Progenitor cell of endocrine pancreas (in vitro differentiated cells): ENCODE results near the gene CABS1. TPM values are rescaled to one million over a fixed set of nuclear protein-coding genes. Genes with fewer than 3 reads are reported as not detected.

Experiments
- DNase-seq: peaks from one replicate; pipeline ENCODE4 v3.0.0; 2021; ENCODE audit warnings: low spot score; ENCODE audit not compliant: unreplicated experiment
- H3K27ac Mint-ChIP-seq: 2 replicates; pipeline ENCODE4 v1.8.0; 2021; ENCODE audit warnings: mild to moderate bottlenecking, moderate library complexity, mixed read lengths
- H3K27me3 Mint-ChIP-seq: 2 replicates; pipeline ENCODE4 v1.8.0; 2021; ENCODE audit warnings: mixed read lengths
- H3K36me3 Mint-ChIP-seq: 2 replicates; pipeline ENCODE4 v1.8.0; 2022; ENCODE audit warnings: mixed read lengths; ENCODE audit not compliant: insufficient read depth
- H3K4me1 Mint-ChIP-seq: 2 replicates; pipeline ENCODE4 v1.8.0; 2021; ENCODE audit warnings: low read depth, mixed read lengths
- H3K4me3 Mint-ChIP-seq: 2 replicates; pipeline ENCODE4 v1.8.0; 2021; ENCODE audit warnings: low read depth, mild to moderate bottlenecking, moderate library complexity, mixed read lengths
- H3K9me3 Mint-ChIP-seq: 2 replicates; pipeline ENCODE4 v1.8.0; 2021; ENCODE audit warnings: low read depth, mixed read lengths
- CTCF ChIP-seq: fragments of 200-600 bp; sonication (generic); IDR thresholded peaks from one replicate; pipeline ENCODE4 v1.5.0; 2021; ENCODE audit warnings: antibody characterized with exemption, mild to moderate bottlenecking; ENCODE audit not compliant: unreplicated experiment
- total RNA-seq: library from RNA; stranded (reverse); gene quantifications from 2 replicates; pipeline ENCODE4 v1.2.1, GENCODE V29; 2021

The CABS1 gene
- total RNA-seq, 1 donor from 2014 or later: not detected

- no peak overlapping the region for H3K4me3 Mint-ChIP-seq
- H3K4me1 Mint-ChIP-seq: no peaks in the 10 kb centered on the region
- no peak for DNase-seq
- no peak for TF ChIP-seq CTCF
- no peak overlapping the region for H3K27ac Mint-ChIP-seq
- no peaks in the 10 kb centered on the region for H3K9me3 Mint-ChIP-seq
- H3K36me3 Mint-ChIP-seq: no peaks in the 10 kb centered on the region
- no peaks in the 10 kb centered on the region for H3K27me3 Mint-ChIP-seq
These were observed 21.4 kb downstream of the CABS1 start for GRCh38 chr4:70356185-70356584.

- DNase-seq: no peak
- Mint-ChIP-seq H3K36me3 (no peaks in the 10 kb centered on the region), H3K4me3 (no peak overlapping the region), H3K9me3 (no peaks in the 10 kb centered on the region), H3K27me3 (no peaks in the 10 kb centered on the region), H3K4me1 (no peaks in the 10 kb centered on the region), H3K27ac (no peak overlapping the region)
- TF ChIP-seq CTCF: no peak
These were observed 24.4 kb downstream of the CABS1 start for GRCh38 chr4:70359115-70359661.

DNA sequence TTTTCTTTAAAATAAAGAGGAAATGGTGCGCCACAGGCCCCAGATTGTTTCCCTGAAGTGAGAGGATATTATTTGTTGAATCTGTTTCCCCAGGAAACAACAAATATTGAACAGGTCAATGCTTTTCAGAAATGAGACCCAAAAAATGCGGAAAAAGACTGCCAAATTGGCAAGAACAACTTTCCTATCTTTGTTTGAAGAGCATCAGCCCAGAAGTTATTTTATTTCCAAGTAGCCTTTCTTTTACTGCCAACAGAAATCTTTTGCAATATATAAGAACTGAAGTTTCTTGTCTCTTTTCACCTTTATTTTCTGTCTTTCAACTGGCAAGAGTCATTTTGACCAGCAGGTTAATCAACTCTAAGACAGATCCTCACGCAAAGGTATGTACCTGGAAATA, 25.7 kb downstream of the CABS1 start, which contains the start of gene SMR3A:
SMR3A (plus strand) TSS at position 301 of the 400 bp plus-strand sequence. CDS start 1,356 bp downstream, outside the sequence.
- no peak for TF ChIP-seq CTCF
- no peaks in the 10 kb centered on the region for H3K36me3 Mint-ChIP-seq
- H3K4me3 Mint-ChIP-seq: no peak within 1 kb of the TSS
- no peaks in the 10 kb centered on the region for H3K9me3 Mint-ChIP-seq
- H3K27ac Mint-ChIP-seq: no peak within 1 kb of the TSS
- no peak for DNase-seq
- no peaks in the 10 kb centered on the region for H3K27me3 Mint-ChIP-seq
- H3K4me1 Mint-ChIP-seq: no peaks in the 10 kb centered on the region

GRCh38 chr4:70364002-70364401, 29.2 kb downstream of the CABS1 start:
- H3K4me1 Mint-ChIP-seq: no peaks in the 10 kb centered on the region
- H3K27me3 Mint-ChIP-seq: no peaks in the 10 kb centered on the region
- no peak overlapping the region for H3K4me3 Mint-ChIP-seq
- no peak for DNase-seq
- TF ChIP-seq CTCF: no peak
- H3K27ac Mint-ChIP-seq: no peak overlapping the region
- no peaks in the 10 kb centered on the region for H3K9me3 Mint-ChIP-seq
- H3K36me3 Mint-ChIP-seq: no peaks in the 10 kb centered on the region

DNA sequence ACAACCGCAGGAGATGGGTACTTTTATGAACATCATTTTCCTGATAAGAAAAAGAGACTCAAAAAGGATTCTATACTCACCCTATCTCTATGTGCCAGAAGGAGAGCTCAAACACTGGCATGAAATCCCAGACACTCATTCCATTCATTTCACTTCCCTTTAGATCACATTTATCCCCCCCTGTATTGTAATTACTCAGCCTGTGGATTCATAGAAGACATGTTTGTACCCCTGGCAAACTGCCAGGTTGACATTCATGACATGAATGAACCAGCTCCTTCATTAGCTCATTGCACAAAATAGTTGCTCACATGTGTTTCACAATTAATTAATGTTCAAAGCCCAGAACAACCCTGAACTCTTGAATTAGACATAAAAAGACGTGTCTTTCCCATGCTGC, 30.7 kb downstream of the CABS1 start:
- no peaks in the 10 kb centered on the region for H3K27me3 Mint-ChIP-seq
- H3K9me3 Mint-ChIP-seq: no peaks in the 10 kb centered on the region
- TF ChIP-seq CTCF: no peak
- no peaks in the 10 kb centered on the region for H3K4me1 Mint-ChIP-seq
- no peaks in the 10 kb centered on the region for H3K36me3 Mint-ChIP-seq
- no peak overlapping the region for H3K27ac Mint-ChIP-seq
- no peak for DNase-seq
- no peak overlapping the region for H3K4me3 Mint-ChIP-seq
